Hepatocyte (in vitro differentiated cells): ENCODE data around the gene OSCAR.

Experiments used
- EZH2 ChIP-seq: fragments of 200-600 bp; sonication (generic); IDR thresholded peaks from 2 replicates; pipeline ENCODE4 v1.6.1; 2016; ENCODE audit warnings: antibody characterized with exemption, mild to moderate bottlenecking, borderline replicate concordance
- EZH2phosphoT487 ChIP-seq: fragments of 200-600 bp; sonication (generic); IDR thresholded peaks from one replicate; pipeline ENCODE4 v1.6.1; 2018; ENCODE audit warnings: antibody characterized with exemption, mild to moderate bottlenecking, low read depth, moderate library complexity; ENCODE audit not compliant: unreplicated experiment, severe bottlenecking
- TF ChIP-seq, protein P1 (sequence below): fragments of 200-600 bp; sonication (generic); IDR thresholded peaks from 2 replicates; pipeline ENCODE4 v1.5.1; 2016; ENCODE audit warnings: antibody characterized with exemption, mild to moderate bottlenecking; ENCODE audit not compliant: poor library complexity

GRCh38 chr19:54124393-54124792 lies 23.8 kb upstream of the OSCAR start:
- TF ChIP-seq, protein P1, sequence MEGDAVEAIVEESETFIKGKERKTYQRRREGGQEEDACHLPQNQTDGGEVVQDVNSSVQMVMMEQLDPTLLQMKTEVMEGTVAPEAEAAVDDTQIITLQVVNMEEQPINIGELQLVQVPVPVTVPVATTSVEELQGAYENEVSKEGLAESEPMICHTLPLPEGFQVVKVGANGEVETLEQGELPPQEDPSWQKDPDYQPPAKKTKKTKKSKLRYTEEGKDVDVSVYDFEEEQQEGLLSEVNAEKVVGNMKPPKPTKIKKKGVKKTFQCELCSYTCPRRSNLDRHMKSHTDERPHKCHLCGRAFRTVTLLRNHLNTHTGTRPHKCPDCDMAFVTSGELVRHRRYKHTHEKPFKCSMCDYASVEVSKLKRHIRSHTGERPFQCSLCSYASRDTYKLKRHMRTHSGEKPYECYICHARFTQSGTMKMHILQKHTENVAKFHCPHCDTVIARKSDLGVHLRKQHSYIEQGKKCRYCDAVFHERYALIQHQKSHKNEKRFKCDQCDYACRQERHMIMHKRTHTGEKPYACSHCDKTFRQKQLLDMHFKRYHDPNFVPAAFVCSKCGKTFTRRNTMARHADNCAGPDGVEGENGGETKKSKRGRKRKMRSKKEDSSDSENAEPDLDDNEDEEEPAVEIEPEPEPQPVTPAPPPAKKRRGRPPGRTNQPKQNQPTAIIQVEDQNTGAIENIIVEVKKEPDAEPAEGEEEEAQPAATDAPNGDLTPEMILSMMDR: no peak
- TF ChIP-seq EZH2 (no peak), EZH2phosphoT487 (no peak)
